NT2/D1 (cell line): ENCODE measurements around the gene CEP104.

ENCODE experiments used
- SUZ12 ChIP-seq: IDR thresholded peaks from 2 replicates; pipeline ENCODE4 v1.6.1; 2011; ENCODE audit not compliant: insufficient read length, insufficient read depth; ENCODE audit errors: extremely low read depth
- YY1 ChIP-seq: IDR thresholded peaks from 2 replicates; pipeline ENCODE4 v1.6.1; 2011; ENCODE audit not compliant: insufficient read length, insufficient read depth
- ZNF274 ChIP-seq: IDR thresholded peaks from 2 replicates; pipeline ENCODE4 v1.6.1; 2011; ENCODE audit warnings: mild to moderate bottlenecking, low read depth, low read length

DNA sequence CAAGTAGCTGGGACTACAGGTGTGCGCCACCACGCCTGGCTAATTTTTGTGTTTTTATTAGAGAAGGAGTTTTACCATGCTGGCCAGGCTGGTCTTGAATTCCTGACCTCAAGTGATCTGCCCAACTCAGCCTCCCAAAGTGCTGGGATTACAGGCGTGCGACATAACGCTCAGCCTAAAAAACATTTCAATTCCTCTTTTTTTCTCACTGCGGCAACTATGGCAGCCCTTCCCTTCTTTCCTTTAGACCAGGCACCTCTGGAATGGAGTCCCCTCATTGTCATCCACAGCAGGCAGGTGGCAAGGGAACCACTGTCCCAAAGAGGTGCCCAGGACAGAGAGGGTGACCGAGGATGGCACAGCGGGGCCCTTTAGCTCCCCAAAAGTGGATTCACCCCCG lies 14.1 kb downstream of the CEP104 start:
- TF ChIP-seq YY1, result no peak
- TF ChIP-seq ZNF274, result no peak
- TF ChIP-seq SUZ12, result no peak
